ENCODE results near the gene SGPP1. TPM values are rescaled to one million over a fixed set of nuclear protein-coding genes. Genes with fewer than 3 reads are reported as not detected.

SGPP1 gene
- 6.2 TPM for polyA plus RNA-seq (2013, experiment 1 of 4)
- polyA plus RNA-seq (2013, experiment 2 of 4) = 5.7 TPM
- polyA plus RNA-seq (2013, experiment 3 of 4) = 4.4 TPM
- polyA plus RNA-seq (2013, experiment 4 of 4) = 5.1 TPM

GRCh38 chr14:63727736-63728728 lies at the start of gene SGPP1:
Gene SGPP1, minus strand, starts transcription at chr14:63728065. Its CDS starts 121 bp downstream, at chr14:63727944.
- peak within 1 kb of the TSS; percentile 78 for H3K4me3 ChIP-seq (ENCODE audit: insufficient read depth, low read depth, low read length)
- peaks cover 37% of the 10 kb centered on the region for H3K27me3 ChIP-seq (ENCODE audit: control insufficient read depth, insufficient read depth, low read length, poor library complexity, severe bottlenecking)
- peak within 1 kb of the TSS; percentile 36 for H3K27ac ChIP-seq (ENCODE audit: insufficient read depth, low read depth, low read length, poor library complexity, severe bottlenecking)
- 2 to 3% methylated on average over 88 of the region's 88 CpGs for WGBS, 2 experiments
- H3K9me3 ChIP-seq (ENCODE audit: control insufficient read depth, low read length) = no peaks in the 10 kb centered on the region
- H3K4me1 ChIP-seq (ENCODE audit: control insufficient read depth, insufficient read depth, low read length) = peaks cover 7% of the 10 kb centered on the region
- H3K36me3 ChIP-seq (ENCODE audit: control insufficient read depth, insufficient read depth, low read length) = no peaks in the 10 kb centered on the region

GRCh38 chr14:63777024-63777423 lies 49.2 kb upstream of the SGPP1 start:
- Histone ChIP-seq H3K27ac (ENCODE audit: insufficient read depth, low read depth, low read length, poor library complexity, severe bottlenecking) (no peak overlapping the region), H3K9me3 (ENCODE audit: control insufficient read depth, low read length) (no peaks in the 10 kb centered on the region), H3K4me1 (ENCODE audit: control insufficient read depth, insufficient read depth, low read length) (no peaks in the 10 kb centered on the region), H3K4me3 (ENCODE audit: insufficient read depth, low read depth, low read length) (no peak overlapping the region), H3K27me3 (ENCODE audit: control insufficient read depth, insufficient read depth, low read length, poor library complexity, severe bottlenecking) (no peaks in the 10 kb centered on the region), H3K36me3 (ENCODE audit: control insufficient read depth, insufficient read depth, low read length) (no peaks in the 10 kb centered on the region)

- H3K4me1 ChIP-seq (ENCODE audit: control insufficient read depth, insufficient read depth, low read length) = no peaks in the 10 kb centered on the region
- no peaks in the 10 kb centered on the region for H3K36me3 ChIP-seq (ENCODE audit: control insufficient read depth, insufficient read depth, low read length)
- H3K9me3 ChIP-seq (ENCODE audit: control insufficient read depth, low read length) = no peaks in the 10 kb centered on the region
- no peak overlapping the region for H3K27ac ChIP-seq (ENCODE audit: insufficient read depth, low read depth, low read length, poor library complexity, severe bottlenecking)
- H3K27me3 ChIP-seq (ENCODE audit: control insufficient read depth, insufficient read depth, low read length, poor library complexity, severe bottlenecking) = no peaks in the 10 kb centered on the region
- 67 to 100% methylated on average over 1 to 3 of the region's 4 CpGs for WGBS, 2 experiments
- H3K4me3 ChIP-seq (ENCODE audit: insufficient read depth, low read depth, low read length) = no peak overlapping the region
These were observed 45.6 kb upstream of the SGPP1 start for GRCh38 chr14:63773504-63773903.

- no peak overlapping the region for H3K4me3 ChIP-seq (ENCODE audit: insufficient read depth, low read depth, low read length)
- WGBS, 2 experiments = 63 to 83% methylated on average over 2 to 3 of the region's 3 CpGs
- H3K36me3 ChIP-seq (ENCODE audit: control insufficient read depth, insufficient read depth, low read length) = no peaks in the 10 kb centered on the region
- H3K27ac ChIP-seq (ENCODE audit: insufficient read depth, low read depth, low read length, poor library complexity, severe bottlenecking) = no peak overlapping the region
- H3K9me3 ChIP-seq (ENCODE audit: control insufficient read depth, low read length) = no peaks in the 10 kb centered on the region
- no peaks in the 10 kb centered on the region for H3K27me3 ChIP-seq (ENCODE audit: control insufficient read depth, insufficient read depth, low read length, poor library complexity, severe bottlenecking)
- H3K4me1 ChIP-seq (ENCODE audit: control insufficient read depth, insufficient read depth, low read length) = no peaks in the 10 kb centered on the region
These were observed 42.4 kb upstream of the SGPP1 start for GRCh38 chr14:63770187-63770807.

- Histone ChIP-seq H3K36me3 (ENCODE audit: control insufficient read depth, insufficient read depth, low read length) (no peaks in the 10 kb centered on the region), H3K27ac (ENCODE audit: insufficient read depth, low read depth, low read length, poor library complexity, severe bottlenecking) (no peak overlapping the region), H3K27me3 (ENCODE audit: control insufficient read depth, insufficient read depth, low read length, poor library complexity, severe bottlenecking) (no peaks in the 10 kb centered on the region), H3K4me3 (ENCODE audit: insufficient read depth, low read depth, low read length) (no peak overlapping the region), H3K9me3 (ENCODE audit: control insufficient read depth, low read length) (no peaks in the 10 kb centered on the region), H3K4me1 (ENCODE audit: control insufficient read depth, insufficient read depth, low read length) (no peaks in the 10 kb centered on the region)
- 30 to 52% methylated on average over 3 of the region's 3 CpGs for WGBS, 2 experiments
These were observed 38.7 kb upstream of the SGPP1 start for GRCh38 chr14:63766611-63767010.

GRCh38 chr14:63764620-63765139 lies 36.8 kb upstream of the SGPP1 start:
- H3K4me3 ChIP-seq (ENCODE audit: insufficient read depth, low read depth, low read length) = no peak overlapping the region
- no peaks in the 10 kb centered on the region for H3K9me3 ChIP-seq (ENCODE audit: control insufficient read depth, low read length)
- no peaks in the 10 kb centered on the region for H3K27me3 ChIP-seq (ENCODE audit: control insufficient read depth, insufficient read depth, low read length, poor library complexity, severe bottlenecking)
- no peak overlapping the region for H3K27ac ChIP-seq (ENCODE audit: insufficient read depth, low read depth, low read length, poor library complexity, severe bottlenecking)
- 95% methylated on average over 4 to 6 of the region's 6 CpGs for WGBS, 2 experiments
- H3K4me1 ChIP-seq (ENCODE audit: control insufficient read depth, insufficient read depth, low read length) = no peaks in the 10 kb centered on the region
- H3K36me3 ChIP-seq (ENCODE audit: control insufficient read depth, insufficient read depth, low read length) = no peaks in the 10 kb centered on the region

- H3K4me1 ChIP-seq (ENCODE audit: control insufficient read depth, insufficient read depth, low read length) = no peaks in the 10 kb centered on the region
- 89 to 91% methylated on average over 5 of the region's 5 CpGs for WGBS, 2 experiments
These were observed 36.2 kb upstream of the SGPP1 start for GRCh38 chr14:63764103-63764502.

GRCh38 chr14:63761351-63762117 lies 33.7 kb upstream of the SGPP1 start:
- H3K4me1 ChIP-seq (ENCODE audit: control insufficient read depth, insufficient read depth, low read length) = no peaks in the 10 kb centered on the region
- WGBS, 2 experiments = 95% methylated on average over 26 of the region's 26 CpGs
- H3K4me3 ChIP-seq (ENCODE audit: insufficient read depth, low read depth, low read length) = no peak overlapping the region
- no peak overlapping the region for H3K27ac ChIP-seq (ENCODE audit: insufficient read depth, low read depth, low read length, poor library complexity, severe bottlenecking)
- H3K9me3 ChIP-seq (ENCODE audit: control insufficient read depth, low read length) = no peaks in the 10 kb centered on the region
- no peaks in the 10 kb centered on the region for H3K36me3 ChIP-seq (ENCODE audit: control insufficient read depth, insufficient read depth, low read length)
- no peaks in the 10 kb centered on the region for H3K27me3 ChIP-seq (ENCODE audit: control insufficient read depth, insufficient read depth, low read length, poor library complexity, severe bottlenecking)

More at GRCh38 chr14:63764103-63764502, 36.2 kb upstream of the SGPP1 start:
- no peaks in the 10 kb centered on the region for H3K36me3 ChIP-seq (ENCODE audit: control insufficient read depth, insufficient read depth, low read length)
- H3K27me3 ChIP-seq (ENCODE audit: control insufficient read depth, insufficient read depth, low read length, poor library complexity, severe bottlenecking) = no peaks in the 10 kb centered on the region
- H3K27ac ChIP-seq (ENCODE audit: insufficient read depth, low read depth, low read length, poor library complexity, severe bottlenecking) = no peak overlapping the region
- no peak overlapping the region for H3K4me3 ChIP-seq (ENCODE audit: insufficient read depth, low read depth, low read length)
- H3K9me3 ChIP-seq (ENCODE audit: control insufficient read depth, low read length) = no peaks in the 10 kb centered on the region

GRCh38 chr14:63760014-63760413 lies 32.1 kb upstream of the SGPP1 start:
- no peak overlapping the region for H3K27ac ChIP-seq (ENCODE audit: insufficient read depth, low read depth, low read length, poor library complexity, severe bottlenecking)
- no peaks in the 10 kb centered on the region for H3K27me3 ChIP-seq (ENCODE audit: control insufficient read depth, insufficient read depth, low read length, poor library complexity, severe bottlenecking)
- no peaks in the 10 kb centered on the region for H3K9me3 ChIP-seq (ENCODE audit: control insufficient read depth, low read length)
- H3K4me1 ChIP-seq (ENCODE audit: control insufficient read depth, insufficient read depth, low read length) = no peaks in the 10 kb centered on the region
- H3K36me3 ChIP-seq (ENCODE audit: control insufficient read depth, insufficient read depth, low read length) = no peaks in the 10 kb centered on the region
- 93 to 96% methylated on average over 1 of the region's 1 CpG for WGBS, 2 experiments
- no peak overlapping the region for H3K4me3 ChIP-seq (ENCODE audit: insufficient read depth, low read depth, low read length)

Data from ectodermal cell (in vitro differentiated cells).